HepG2 (cell line): ENCODE data around the gene NFE2L2. TPM values are rescaled to one million over a fixed set of nuclear protein-coding genes. Genes with fewer than 3 reads are reported as not detected.
A peak's percentile ranks its signal among the peaks of the same experiment; 100 is the strongest.

ENCODE experiments used
- ATAC-seq: fragments of 200-7000 bp; cut with Tn5 transposase; 3 replicates; pipeline ENCODE4 v1.9.1; 2020; ENCODE audit warnings: mild to moderate bottlenecking, moderate library complexity
- BruUV-seq: library from RNA; stranded (reverse); fragments of 400-500 nt; replicated peaks from 2 replicates; lab custom pipeline; 2021; lab: Mats Ljungman, UMichigan
- CTCF ChIA-PET: fragments of 300-600 bp; formaldehyde crosslinking; extraction: SDS; loops from one replicate; lab custom pipeline; 2021; ENCODE audit warnings: low total read pairs, inconsistent platforms, low intra/inter-chr PET ratio; lab: Yijun Ruan, JAX
- POLR2A ChIA-PET: fragments of 350-600 bp; sonication (Branson Sonifier 250); formaldehyde crosslinking; loops from one replicate; lab custom pipeline; 2020; ENCODE audit warnings: antibody characterized with exemption, inconsistent platforms; lab: Yijun Ruan, JAX
- DNase-seq: peaks from one replicate; pipeline ENCODE4 v3.0.0-alpha.2; 2015; ENCODE audit warnings: low spot score
- FAIRE-seq: peaks from 3 replicates; lab custom pipeline; 2011; peaks lifted over from hg19 to GRCh38; lab: Jason Lieb, UNC
- H2AFZ ChIP-seq: one replicate; pipeline ENCODE4 v1.6.1; 2011; ENCODE audit warnings: low read length, inconsistent platforms
- H3K27ac ChIP-seq: fragments of 300-600 bp; 3 replicates; pipeline ENCODE4 v1.8.0; 2011; ENCODE audit warnings: mixed run types, mild to moderate bottlenecking, mixed read lengths, low read length, inconsistent platforms; ENCODE audit not compliant: insufficient read depth; ENCODE audit errors: extremely low read length
- H3K27me3 ChIP-seq, 2 experiments: fragments of 200-600 bp in 1 of 2; 2 replicates in 1 of 2; 3 replicates in 1 of 2; pipeline versions ENCODE4 v1.6.0 to v1.8.0; 2011; ENCODE audit warnings: low read length in 2 of 2, mild to moderate bottlenecking in 2 of 2, moderate library complexity in 2 of 2, inconsistent platforms in 1 of 2; ENCODE audit not compliant: insufficient read depth in 2 of 2, control insufficient read depth in 1 of 2
- H3K36me3 ChIP-seq, 2 experiments: fragments of 200-600 bp in 1 of 2; replicated peaks in 1 of 2; 2 replicates in 1 of 2; 3 replicates in 1 of 2; pipeline versions ENCODE4 v1.5.1 to v1.8.0; 2011; ENCODE audit warnings: low read length in 2 of 2, inconsistent platforms in 1 of 2; ENCODE audit not compliant: insufficient read depth in 2 of 2, control insufficient read depth in 1 of 2
- H3K4me1 ChIP-seq: 2 replicates; pipeline ENCODE4 v1.5.1; 2012; ENCODE audit warnings: low read length, inconsistent platforms; ENCODE audit not compliant: insufficient read depth
- H3K4me2 ChIP-seq: 2 replicates; pipeline ENCODE4 v1.6.0; 2011; ENCODE audit warnings: low read depth, low read length, inconsistent platforms
- H3K4me3 ChIP-seq, 3 experiments: fragments of 200-600 bp in 1 of 3; sonication (generic), shearing (Covaris generic) in 1 of 3; replicated peaks in 1 of 3; 2 replicates each; pipeline ENCODE4 v1.5.1; 2011 to 2016; ENCODE audit warnings: low read length in 3 of 3, inconsistent platforms in 2 of 3, low read depth in 2 of 3, mild to moderate bottlenecking in 2 of 3, control low read depth in 1 of 3, mixed read lengths in 1 of 3; ENCODE audit not compliant: insufficient read depth in 1 of 3
- H3K79me2 ChIP-seq: one replicate; pipeline ENCODE4 v1.6.1; 2011; ENCODE audit warnings: low read length, inconsistent platforms; ENCODE audit not compliant: insufficient read depth
- H3K9ac ChIP-seq: 2 replicates; pipeline ENCODE4 v1.6.0; 2011; ENCODE audit warnings: mild to moderate bottlenecking, low read depth, low read length, inconsistent platforms; ENCODE audit not compliant: insufficient read depth
- H3K9me3 ChIP-seq: 2 replicates; pipeline ENCODE4 v1.5.1; 2012; ENCODE audit warnings: mild to moderate bottlenecking, low read length
- H4K20me1 ChIP-seq: 2 replicates; pipeline ENCODE4 v1.6.0; 2011; ENCODE audit warnings: inconsistent platforms, mild to moderate bottlenecking, low read length, moderate library complexity; ENCODE audit not compliant: insufficient read depth
- NFIC ChIP-seq: IDR thresholded peaks from 2 replicates; pipeline ENCODE4 v1.6.1; 2012; ENCODE audit warnings: mild to moderate bottlenecking, low read length, inconsistent platforms
- NONO ChIP-seq, 2 experiments: fragments of 450-650 bp in 1 of 2; sonication (generic) in 1 of 2; formaldehyde crosslinking in 1 of 2; IDR thresholded peaks in 1 of 2; conservative IDR thresholded peaks in 1 of 2; 2 replicates each; pipeline versions ENCODE4 v1.6.1 to v1.8.0; 2017 to 2022; ENCODE audit warnings: mild to moderate bottlenecking in 1 of 2, missing genetic modification reagents in 1 of 2, moderate library complexity in 1 of 2
- RAD21 ChIP-seq: fragments of 450-650 bp; formaldehyde crosslinking; IDR thresholded peaks from 2 replicates; pipeline ENCODE4 v1.5.0; 2020; ENCODE audit warnings: mild to moderate bottlenecking
- ZBTB3 ChIP-seq: sonication (generic); formaldehyde crosslinking; IDR thresholded peaks from 2 replicates; pipeline ENCODE4 v1.4.0; 2020; ENCODE audit warnings: low read depth, mild to moderate bottlenecking, moderate library complexity, missing genetic modification reagents, borderline replicate concordance
- ZNF17 ChIP-seq: sonication (generic); formaldehyde crosslinking; IDR thresholded peaks from 2 replicates; pipeline ENCODE4 v1.5.0; 2020; ENCODE audit warnings: mild to moderate bottlenecking, missing genetic modification reagents
- ZNF256 ChIP-seq: sonication (generic); formaldehyde crosslinking; conservative IDR thresholded peaks from 2 replicates; pipeline ENCODE4 v1.4.0; 2020; ENCODE audit warnings: missing genetic modification reagents
- ZNF296 ChIP-seq: sonication (generic); formaldehyde crosslinking; conservative IDR thresholded peaks from 2 replicates; pipeline ENCODE4 v1.5.0; 2020; ENCODE audit warnings: mild to moderate bottlenecking, missing genetic modification reagents
- ZNF318 ChIP-seq: sonication (generic); formaldehyde crosslinking; IDR thresholded peaks from 2 replicates; pipeline ENCODE4 v1.4.0; 2020; ENCODE audit warnings: mild to moderate bottlenecking, missing genetic modification reagents
- ZNF343 ChIP-seq: sonication (generic); formaldehyde crosslinking; IDR thresholded peaks from 2 replicates; pipeline ENCODE4 v1.4.0; 2020; ENCODE audit warnings: mild to moderate bottlenecking, missing genetic modification reagents
- ZNF703 ChIP-seq: sonication (generic); formaldehyde crosslinking; IDR thresholded peaks from 2 replicates; pipeline ENCODE4 v1.5.1; 2020; ENCODE audit warnings: missing genetic modification reagents, mild to moderate bottlenecking, moderate library complexity, borderline replicate concordance
- ZNF816 ChIP-seq: sonication (generic); formaldehyde crosslinking; IDR thresholded peaks from 2 replicates; pipeline ENCODE4 v1.8.0; 2022; ENCODE audit warnings: missing genetic modification reagents, mild to moderate bottlenecking, borderline replicate concordance
- ZNF841 ChIP-seq: sonication (generic); formaldehyde crosslinking; IDR thresholded peaks from 2 replicates; pipeline ENCODE4 v1.8.1; 2023; ENCODE audit warnings: missing genetic modification reagents, borderline replicate concordance
- WGBS: methylation state at CpG from one replicate; pipeline ENCODE4 v1.1.6; 2017; ENCODE audit warnings: low lambda C conversion rate; 5-methylcytosine and 5-hydroxymethylcytosine counted together
- in situ Hi-C: cut with HindIII; loops from 2 replicates; pipeline ENCODE4 v1.10.0; 2017; ENCODE audit warnings: low pct_unique_long_range_greater_than_20kb; ENCODE audit not compliant: extremely low pct_ligation_motif_present
- intact Hi-C: fragments of 100-400 bp; cut with micrococcal nuclease; formaldehyde crosslinking; loops from one replicate; pipeline ENCODE4 v1.10.0; 2022; ENCODE audit not compliant: unreplicated experiment
- polyA plus RNA-seq, 8 experiments: library from polyadenylated mRNA; depleted of rRNA in 3 of 8; stranded (reverse) in 7 of 8; unstranded in 1 of 8; fragments of >200 nt; fragmentation: Illumina TruSeq in 4 of 8; extraction: Trizol in 4 of 8; gene quantifications; 2 replicates each; pipeline versions ENCODE4 v1.2.1 to v1.2.3, GENCODE V29; 2011 to 2016; ENCODE audit warnings: low read depth in 4 of 8, missing spikeins in 1 of 8, mixed read lengths in 1 of 8; ENCODE audit not compliant: insufficient read depth in 1 of 8
- total RNA-seq, 5 experiments: library from RNA; depleted of rRNA; stranded (reverse); fragments of >200 nt; fragmentation: Illumina TruSeq; extraction: Trizol; gene quantifications; 2 replicates each; pipeline ENCODE4 v1.2.3, GENCODE V29; 2016; ENCODE audit warnings: low read depth in 1 of 5
- TF ChIP-seq, protein P1 (sequence below), 2 experiments: sonication (generic) in 1 of 2; formaldehyde crosslinking in 1 of 2; IDR thresholded peaks; 2 replicates each; pipeline versions ENCODE4 v1.4.0 to v1.6.1; 2018 to 2020; ENCODE audit warnings: missing genetic modification reagents in 2 of 2, borderline replicate concordance in 1 of 2, low read depth in 1 of 2, mild to moderate bottlenecking in 1 of 2, missing biosample characterization in 1 of 2

The NFE2L2 gene
- total and polyA plus RNA-seq, 2 of the 13 experiments (the other 11 are each of a cell fraction or from before 2014, with no cell fraction given), result 84.6 to 215 TPM

DNA sequence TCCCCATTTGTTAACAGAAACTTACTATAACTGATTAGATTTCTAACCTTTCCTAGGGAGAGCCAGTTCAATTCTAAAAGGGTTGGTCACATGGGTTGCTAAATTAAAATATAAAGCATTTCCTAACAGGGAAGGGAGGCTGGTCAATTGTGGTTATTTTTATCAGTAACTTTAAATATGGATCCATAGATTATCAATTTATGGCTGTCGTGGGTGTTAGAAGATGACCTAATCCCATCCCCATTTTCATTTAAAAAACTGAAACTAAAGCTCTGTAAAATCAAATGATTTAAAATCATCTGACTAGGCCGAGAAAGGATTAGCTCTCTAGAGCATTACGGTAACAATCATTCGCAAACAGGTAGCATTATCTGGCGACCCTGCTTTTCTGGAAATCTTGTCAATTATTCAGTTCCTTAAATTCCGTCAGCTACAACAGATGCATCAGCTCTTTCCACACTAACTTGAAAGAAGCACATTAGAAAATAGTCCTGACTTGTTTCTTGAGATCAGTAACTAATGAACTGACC, 52.9 kb downstream of the NFE2L2 start:
- no peak for FAIRE-seq
- H3K4me2 ChIP-seq, result peak overlapping the region; percentile 90
- intact Hi-C loops (loop anchor here (1.0 kb wide), 2 partner anchors 23 to 47 kb away; no protein-coding TSS in a partner anchor), in situ Hi-C loops (loop anchor here (5.0 kb wide), 2 partner anchors 44 to 51 kb away; partner anchors contain the start of gene NFE2L2)
- H3K9me3 ChIP-seq, result no peaks in the 10 kb centered on the region
- H4K20me1 ChIP-seq, result peaks cover 33% of the 10 kb centered on the region
- no peak for DNase-seq
- 2% methylated on average over 6 of the region's 6 CpGs for WGBS
- no peak overlapping the region for H2AFZ ChIP-seq
- CTCF ChIA-PET, result no interaction called here
- peak overlapping the region; percentile 97 for H3K27ac ChIP-seq
- H3K27me3 ChIP-seq, result no peaks in the 10 kb centered on the region; a peak in 1 of 5 replicates
- H3K36me3 ChIP-seq, result peaks cover 8 to 14% of the 10 kb centered on the region in 2 experiments
- TSS peak; percentile 94 for BruUV-seq
- ATAC-seq, result no peak
- peak overlapping the region; percentile 58 to 86 (median 72) for H3K4me3 ChIP-seq
- peak overlapping the region; percentile 99 for H3K9ac ChIP-seq
- POLR2A ChIA-PET, result interaction anchor here (0.9 to 1.7 kb wide), 24 partner anchors 7 to 186 kb away, joined by 3 to 61 read pairs (median 11); partner anchors contain the start of gene NFE2L2
- H3K79me2 ChIP-seq, result peaks cover 60% of the 10 kb centered on the region
- peaks cover 46% of the 10 kb centered on the region for H3K4me1 ChIP-seq
- TF ChIP-seq NONO (IDR thresholded peaks at IDR 0.05) (no peak), NONO (CRISPR knock-in tag; conservative IDR thresholded peaks at IDR 0.05) (no peak), ZNF256 (CRISPR knock-in tag) (no peak), ZNF703 (peak; percentile 82; the same call in 1 of the 2 replicates), ZNF17 (0 out of 2 replicates have a peak, but pooled peaks have one; percentile 62), ZNF816 (CRISPR knock-in tag) (0 out of 2 replicates have a peak, but pooled peaks have one; percentile 4), ZNF343 (CRISPR knock-in tag) (no peak), NFIC (0 out of 2 replicates have a peak, but pooled peaks have one; percentile 37), RAD21 (CRISPR knock-in tag) (no peak), ZNF318 (CRISPR knock-in tag) (no peak), ZBTB3 (0 out of 2 replicates have a peak, but pooled peaks have one; percentile 8), ZNF296 (CRISPR knock-in tag) (no peak), ZNF841 (CRISPR knock-in tag) (0 out of 2 replicates have a peak, but pooled peaks have one; percentile 34)
- TF ChIP-seq, protein P1, sequence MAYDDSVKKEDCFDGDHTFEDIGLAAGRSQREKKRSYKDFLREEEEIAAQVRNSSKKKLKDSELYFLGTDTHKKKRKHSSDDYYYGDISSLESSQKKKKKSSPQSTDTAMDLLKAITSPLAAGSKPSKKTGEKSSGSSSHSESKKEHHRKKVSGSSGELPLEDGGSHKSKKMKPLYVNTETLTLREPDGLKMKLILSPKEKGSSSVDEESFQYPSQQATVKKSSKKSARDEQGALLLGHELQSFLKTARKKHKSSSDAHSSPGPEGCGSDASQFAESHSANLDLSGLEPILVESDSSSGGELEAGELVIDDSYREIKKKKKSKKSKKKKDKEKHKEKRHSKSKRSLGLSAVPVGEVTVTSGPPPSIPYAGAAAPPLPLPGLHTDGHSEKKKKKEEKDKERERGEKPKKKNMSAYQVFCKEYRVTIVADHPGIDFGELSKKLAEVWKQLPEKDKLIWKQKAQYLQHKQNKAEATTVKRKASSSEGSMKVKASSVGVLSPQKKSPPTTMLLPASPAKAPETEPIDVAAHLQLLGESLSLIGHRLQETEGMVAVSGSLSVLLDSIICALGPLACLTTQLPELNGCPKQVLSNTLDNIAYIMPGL (CRISPR knock-in tag; IDR thresholded peaks at IDR 0.05; ENCODE audit: borderline replicate concordance in 1 of 2, low read depth in 1 of 2), result 0 out of 4 replicates have a peak, but pooled peaks of 1 of the 2 experiments have one; percentile 4
